Hematopoietic multipotent progenitor cell (in vitro differentiated cells): Measurements from ENCODE around the gene CSN2. TPM values are rescaled to one million over a fixed set of nuclear protein-coding genes. Genes with fewer than 3 reads are reported as not detected.
A peak's percentile ranks its signal among the peaks of the same experiment; 100 is the strongest.
"Not testable (repeated sequence)": the region's sequence is repeated elsewhere in the genome, so short reads cannot be mapped to it uniquely, and the experiment has no call there.

ENCODE experiments used
- DNase-seq, 3 donors: peaks; one replicate each; pipeline ENCODE4 v3.0.0-alpha.2; 2011 to 2015; ENCODE audit warnings: low read depth in 2 of 3, low spot score in 2 of 3
- total RNA-seq: library from RNA; depleted of rRNA; stranded (reverse); fragments of >200 nt; gene quantifications from one replicate; pipeline ENCODE4 v1.2.3, GENCODE V29; 2012

Gene CSN2, protein sequence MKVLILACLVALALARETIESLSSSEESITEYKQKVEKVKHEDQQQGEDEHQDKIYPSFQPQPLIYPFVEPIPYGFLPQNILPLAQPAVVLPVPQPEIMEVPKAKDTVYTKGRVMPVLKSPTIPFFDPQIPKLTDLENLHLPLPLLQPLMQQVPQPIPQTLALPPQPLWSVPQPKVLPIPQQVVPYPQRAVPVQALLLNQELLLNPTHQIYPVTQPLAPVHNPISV
- total RNA-seq: not detected

DNA sequence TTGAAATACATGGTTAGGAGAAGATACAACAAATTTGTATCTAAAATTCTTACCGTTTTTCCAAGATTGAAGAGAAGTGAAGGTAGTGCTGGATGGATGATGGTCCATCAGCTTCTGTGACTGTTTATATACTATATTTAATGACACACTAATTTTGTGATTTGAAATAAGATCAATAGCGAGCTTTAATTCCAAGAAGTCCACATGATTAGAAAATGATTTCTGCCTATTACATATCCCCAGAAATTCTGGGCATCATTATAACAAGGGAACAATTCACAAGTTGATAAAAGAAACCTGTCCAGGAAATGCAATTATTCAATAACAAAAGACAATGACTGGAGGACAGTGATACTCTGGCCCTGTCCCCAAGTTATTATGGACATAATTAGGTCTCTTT is at the start of gene CSN2:
TSS of gene CSN2 (minus strand) at position 101 of the 400 bp plus-strand sequence. CDS start 4,733 bp downstream, outside the sequence.
- no peak for DNase-seq

DNA sequence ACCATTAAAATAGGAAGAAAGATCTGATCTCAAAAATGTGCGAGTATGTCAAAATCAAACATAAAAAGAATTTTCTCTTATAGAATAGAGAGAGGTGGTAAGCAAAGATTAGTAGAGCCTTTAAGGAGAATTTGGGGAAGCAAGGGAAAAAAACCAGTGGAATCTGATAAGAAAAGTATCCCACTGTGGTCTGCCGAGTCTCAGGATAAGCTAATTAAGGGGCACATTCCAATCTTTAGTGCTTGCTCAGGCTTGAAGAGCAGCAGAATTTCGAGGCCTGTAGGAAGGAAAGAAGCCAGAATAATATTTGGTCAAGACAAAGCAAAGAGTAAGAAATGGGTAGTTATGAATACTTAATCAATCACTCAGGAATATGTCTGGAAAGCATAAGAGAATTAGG is 43.2 kb upstream of the CSN2 start:
- no peak for DNase-seq

DNA sequence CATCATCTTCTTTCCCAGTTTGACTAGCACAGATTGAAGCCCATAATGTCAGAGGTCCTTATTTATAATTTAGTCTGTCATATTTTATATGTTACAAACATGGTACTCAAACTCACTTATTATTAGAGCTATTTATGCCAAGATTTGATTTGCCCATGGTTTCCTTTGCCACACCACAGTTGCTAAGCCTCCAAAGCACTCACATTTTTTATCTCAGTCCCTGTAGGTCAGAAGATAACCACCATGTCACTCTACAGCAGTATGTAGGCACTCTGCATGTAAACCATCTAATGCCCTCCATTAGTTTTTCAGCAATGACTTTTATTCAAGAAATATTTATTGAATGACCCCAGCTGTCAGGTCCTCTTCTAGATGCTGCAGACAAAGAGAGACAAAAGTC is 37.0 kb upstream of the CSN2 start:
- DNase-seq: no peak

DNA sequence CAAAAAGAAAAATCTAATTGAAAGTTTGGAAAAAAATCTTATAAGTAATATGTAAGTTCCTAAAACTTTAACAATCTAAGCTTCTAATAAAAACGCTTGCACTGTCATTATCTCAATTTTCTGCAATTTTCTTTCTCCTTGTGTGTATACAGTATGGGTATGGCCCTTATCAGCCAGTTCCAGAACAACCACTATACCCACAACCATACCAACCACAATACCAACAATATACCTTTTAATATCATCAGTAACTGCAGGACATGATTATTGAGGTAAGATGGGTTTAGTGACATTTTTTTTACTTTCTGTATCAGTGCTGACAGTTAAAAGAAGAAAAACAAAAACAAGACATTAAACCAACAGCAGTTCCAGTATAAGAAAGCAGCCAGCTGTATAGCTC is 35.2 kb upstream of the CSN2 start:
- peak in 1 of 3 donors; percentile 10 for DNase-seq

DNA sequence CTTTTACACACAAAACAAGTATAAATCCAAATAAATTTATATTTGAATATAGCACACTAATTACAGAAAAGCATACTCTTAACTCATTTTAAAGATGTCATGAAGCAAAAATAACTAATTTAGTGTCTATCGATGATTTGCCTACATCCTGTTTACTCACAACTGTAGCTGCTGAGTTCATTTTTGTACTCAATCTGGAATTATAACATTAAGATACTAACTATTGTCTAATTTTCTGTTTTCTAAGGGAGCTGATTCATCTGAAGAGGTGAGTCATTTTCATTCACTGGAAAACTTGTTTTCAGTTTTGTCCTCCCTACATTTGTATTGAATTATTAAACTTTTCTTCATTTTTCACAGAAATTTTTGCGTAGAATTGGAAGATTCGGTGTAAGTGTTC is 33.9 kb upstream of the CSN2 start:
- no peak for DNase-seq

DNA sequence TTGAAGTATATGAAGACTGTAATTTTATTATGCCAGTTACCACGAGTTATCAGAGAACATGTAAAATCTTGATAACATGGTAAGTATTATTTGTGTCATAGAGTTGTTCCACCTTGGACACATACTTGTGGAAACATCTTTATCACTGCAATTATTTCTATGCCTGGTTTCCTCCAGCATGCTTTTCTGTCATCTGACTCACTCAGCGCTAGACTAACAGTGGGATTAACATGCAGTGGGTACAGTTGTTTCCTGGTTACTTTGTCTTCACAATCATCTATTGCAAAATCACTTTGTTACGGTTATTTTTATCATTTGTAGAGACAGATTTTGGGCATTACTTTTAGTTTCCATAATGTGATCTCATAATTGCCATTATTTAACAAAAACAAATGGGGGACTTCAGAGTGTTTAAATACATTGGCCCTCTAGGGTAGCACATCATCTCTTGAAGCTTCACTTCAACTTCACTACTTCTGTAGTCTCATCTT is 30.0 kb upstream of the CSN2 start, which contains the start of gene STATH:
TSS of gene STATH (plus strand) at position 441 of the 491 bp plus-strand sequence. CDS start 2,472 bp downstream, outside the sequence.
- DNase-seq: no peak

DNA sequence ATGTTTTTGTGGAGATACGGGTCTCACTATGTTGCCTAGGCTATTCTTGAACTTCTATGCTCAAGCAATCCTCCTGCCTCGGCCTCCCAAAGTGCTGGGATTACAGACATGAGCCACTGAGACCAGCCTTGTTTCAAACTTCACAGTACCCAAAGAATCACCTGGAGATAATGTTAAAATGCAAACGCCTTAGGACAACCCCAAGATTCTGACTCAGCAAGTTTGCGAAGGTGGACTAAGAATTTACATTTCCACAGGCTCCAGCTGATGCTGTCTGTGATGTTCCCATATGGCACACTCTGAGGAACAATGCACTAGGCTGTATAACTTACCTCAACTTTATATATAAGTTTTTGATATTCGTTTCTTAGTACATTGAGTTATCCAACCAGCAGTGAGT is 29.3 kb upstream of the CSN2 start:
- DNase-seq: no peak

DNA sequence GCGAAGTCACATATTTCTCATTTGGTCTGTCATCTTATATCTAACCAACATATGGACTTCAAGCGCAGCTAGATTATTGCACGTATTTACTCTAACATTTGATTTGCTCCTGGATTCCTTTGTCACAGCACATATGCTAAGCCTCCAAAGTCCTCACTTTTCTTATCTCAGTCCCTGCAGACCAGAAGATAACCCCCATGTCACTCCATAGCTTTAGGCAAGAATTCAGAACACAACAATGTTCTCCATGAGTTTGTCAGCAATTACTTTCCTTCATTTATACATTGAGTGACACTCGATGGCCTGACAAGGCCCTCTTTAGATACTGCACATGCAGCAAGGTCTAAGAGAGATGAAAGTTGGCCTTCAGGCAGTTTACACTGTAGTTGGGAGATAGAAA is 25.5 kb upstream of the CSN2 start:
- no peak for DNase-seq

DNA sequence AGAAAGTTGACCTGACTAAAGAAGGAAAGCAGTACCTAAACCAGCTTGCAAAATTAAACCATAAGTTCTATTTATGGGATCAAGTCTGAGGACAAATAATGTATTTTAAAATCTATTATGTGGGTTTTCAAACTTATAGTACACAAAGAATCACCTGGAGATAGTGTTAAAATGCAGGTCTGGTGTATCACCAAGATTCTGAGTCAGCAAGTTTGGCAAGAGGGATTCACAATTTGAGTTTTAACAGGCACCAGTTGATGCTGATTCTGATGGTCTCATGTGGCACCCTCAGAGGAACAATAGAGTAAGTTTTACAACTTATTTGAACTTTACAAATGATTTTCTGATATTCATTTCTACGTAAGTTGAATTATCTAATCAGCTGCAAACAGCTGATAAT is 21.1 kb upstream of the CSN2 start:
- DNase-seq: no peak

DNA sequence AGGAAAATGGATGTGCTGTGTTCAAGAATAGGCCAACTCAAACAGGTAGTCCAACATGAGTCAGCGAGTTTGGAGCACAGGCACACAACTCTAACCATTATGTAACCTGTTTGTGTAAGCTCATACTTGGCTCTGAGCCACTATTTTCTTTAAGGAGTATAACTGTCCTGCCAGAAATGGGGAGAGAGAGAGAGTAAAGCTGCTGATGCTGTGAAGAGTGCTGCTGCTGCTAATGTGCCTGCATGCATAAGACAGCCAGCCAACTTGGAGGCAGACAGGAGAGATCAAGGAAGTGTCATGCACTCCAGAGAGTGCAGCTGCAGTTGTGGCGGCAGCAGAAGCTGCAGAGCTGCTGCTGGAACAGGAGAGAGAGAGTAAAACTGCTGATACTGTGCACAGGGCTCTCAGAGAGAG is 18.5 kb upstream of the CSN2 start:
- DNase-seq: no peak

DNA sequence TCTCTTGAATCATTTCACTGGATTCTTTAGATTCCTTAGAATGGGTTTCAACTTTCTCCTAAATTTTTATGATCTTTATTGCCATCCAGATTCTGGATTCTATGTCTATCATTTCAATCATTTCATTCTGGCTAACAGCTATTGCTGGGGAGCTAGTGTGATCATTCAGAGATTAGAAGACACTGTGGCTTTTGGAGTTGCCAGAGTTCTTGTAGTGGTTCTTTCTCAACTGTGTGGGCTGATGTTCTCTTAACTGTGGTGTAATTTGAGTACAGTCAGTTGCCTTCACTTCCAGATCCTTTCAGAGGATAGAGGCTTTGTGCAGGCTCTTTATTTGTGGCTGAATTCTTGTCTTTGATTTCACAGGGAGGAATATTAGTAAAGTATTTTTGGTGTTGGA is 12.1 kb upstream of the CSN2 start:
- no peak for DNase-seq

DNA sequence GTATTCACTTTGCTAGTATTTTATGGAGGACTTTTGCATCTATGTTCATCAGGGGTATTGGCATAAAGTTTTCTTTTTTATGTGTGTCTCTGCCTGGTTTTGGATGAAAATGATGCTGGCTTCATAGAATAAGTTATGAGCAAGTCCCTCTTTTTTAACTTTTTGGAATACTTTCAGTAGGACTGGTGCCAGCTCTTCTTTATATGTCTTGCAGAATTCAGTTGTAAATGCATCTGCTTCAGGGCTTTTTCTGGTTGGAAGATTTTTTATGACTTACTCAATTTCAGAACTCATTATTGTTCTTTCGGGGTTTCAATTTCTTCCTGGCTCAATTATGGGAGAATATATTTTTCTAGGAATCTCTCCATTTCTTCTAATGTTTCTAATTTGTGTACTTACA is 9.1 kb upstream of the CSN2 start:
- no peak for DNase-seq

DNA sequence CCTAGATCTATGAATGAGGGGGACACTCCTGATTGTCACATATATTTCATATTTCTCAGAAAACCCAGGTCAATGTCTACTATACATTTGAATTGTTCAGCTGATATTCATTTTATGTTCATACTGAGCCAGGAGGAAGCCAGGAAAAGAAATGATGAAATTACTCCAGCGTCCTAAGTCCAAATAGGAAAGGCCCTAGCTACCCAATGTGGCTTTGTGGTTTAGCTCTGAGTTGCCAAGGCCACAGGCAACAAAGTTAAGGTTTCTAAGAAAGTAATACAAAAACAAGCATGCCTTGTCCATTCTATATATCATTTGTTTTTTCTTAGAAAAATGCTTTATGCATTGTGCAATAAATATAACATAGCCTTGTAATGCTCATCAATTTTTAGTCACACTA is 4.5 kb upstream of the CSN2 start:
- DNase-seq: no peak

DNA sequence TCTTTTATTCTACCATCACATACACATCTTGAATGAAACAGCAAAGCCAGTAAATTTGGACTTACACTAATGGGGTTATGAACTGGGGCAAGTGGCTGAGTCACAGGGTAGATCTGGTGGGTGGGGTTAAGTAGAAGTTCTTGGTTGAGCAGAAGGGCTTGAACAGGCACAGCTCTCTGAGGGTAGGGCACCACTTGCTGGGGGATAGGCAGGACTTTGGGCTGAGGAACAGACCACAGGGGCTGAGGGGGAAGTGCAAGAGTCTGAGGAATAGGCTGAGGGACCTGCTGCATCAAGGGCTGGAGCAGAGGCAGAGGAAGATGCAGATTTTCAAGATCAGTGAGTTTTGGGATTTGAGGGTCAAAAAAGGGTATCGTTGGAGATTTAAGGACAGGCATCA is 8.3 kb downstream of the CSN2 start:
- DNase-seq: no peak

DNA sequence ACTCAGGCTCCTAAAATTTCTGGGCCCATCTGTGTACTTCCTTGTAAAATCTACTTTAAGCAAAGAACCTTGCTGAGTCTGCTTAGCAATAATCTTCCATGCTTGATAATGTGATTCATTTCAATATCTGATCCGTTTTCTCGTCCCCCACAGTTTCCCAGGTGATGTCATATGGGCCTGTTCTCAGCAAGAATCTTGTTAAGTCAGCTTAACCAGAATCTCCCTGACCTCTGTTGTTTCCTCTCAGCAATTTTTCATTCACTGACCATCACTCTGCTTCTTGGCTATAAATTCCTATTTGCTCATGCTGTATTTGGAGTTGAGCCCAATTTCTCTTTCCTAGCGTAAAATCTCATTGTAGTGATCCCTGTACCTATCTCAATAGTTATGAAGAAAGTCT is 13.9 kb downstream of the CSN2 start:
- no peak for DNase-seq

DNA sequence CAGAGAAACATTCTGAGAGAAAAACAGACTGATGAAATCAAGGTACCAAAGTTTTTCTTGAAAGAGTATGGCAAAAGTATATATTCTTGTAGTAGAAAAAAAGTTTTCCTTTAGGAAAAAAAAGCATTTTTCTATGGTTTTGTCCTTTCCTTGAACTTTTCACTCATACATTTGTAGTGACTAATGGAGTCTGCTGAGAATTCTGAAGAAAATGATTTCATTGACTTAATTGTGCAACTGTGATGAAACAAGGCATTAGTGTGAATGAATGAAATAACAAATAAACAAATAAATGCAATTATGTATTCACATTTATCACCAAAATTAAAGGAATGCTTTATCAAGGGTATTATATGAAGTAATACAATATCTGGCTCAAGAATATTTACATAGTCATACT is 29.0 kb downstream of the CSN2 start:
- no peak for DNase-seq

DNA sequence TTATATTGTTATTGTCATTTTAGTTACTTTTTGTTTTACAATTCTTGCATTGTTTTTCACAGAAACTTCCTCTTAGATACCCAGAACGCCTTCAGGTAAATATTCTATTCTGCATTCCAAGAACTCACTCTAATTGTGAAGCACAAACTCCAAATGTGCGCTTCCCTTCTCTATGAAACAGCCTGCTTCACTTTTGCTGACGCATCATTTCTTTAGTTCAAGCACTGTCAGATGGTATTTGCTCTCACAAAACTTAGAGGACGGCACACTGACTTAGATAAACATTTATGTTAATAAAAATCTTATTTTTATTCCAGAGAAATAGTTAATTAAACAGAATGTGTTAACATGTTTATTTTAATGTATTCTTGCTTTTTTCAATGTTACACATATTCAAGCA is 31.4 kb downstream of the CSN2 start:
- no peak for DNase-seq

DNA sequence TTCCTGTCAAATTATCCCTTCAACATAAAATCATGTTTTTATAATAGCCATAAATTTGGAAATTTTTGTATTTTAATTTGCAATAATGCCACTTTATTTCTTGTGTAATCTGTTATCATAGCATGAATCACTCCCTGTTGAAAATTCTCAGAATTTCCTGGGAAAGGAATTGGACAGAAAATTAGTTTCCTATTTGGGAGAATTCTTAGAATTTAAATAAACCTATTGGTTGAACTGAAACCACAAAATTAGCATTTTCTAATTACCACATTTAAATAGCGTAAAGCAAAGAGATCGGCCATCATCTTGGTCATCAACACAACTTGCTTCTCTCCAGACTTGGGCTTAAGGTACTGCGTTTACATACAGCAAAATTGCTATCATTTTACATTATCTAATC is 34.8 kb downstream of the CSN2 start, which contains the start of gene CSN1S1:
TSS of gene CSN1S1 (plus strand) at position 301 of the 400 bp plus-strand sequence. CDS start 1,488 bp downstream, outside the sequence.
- no peak for DNase-seq

DNA sequence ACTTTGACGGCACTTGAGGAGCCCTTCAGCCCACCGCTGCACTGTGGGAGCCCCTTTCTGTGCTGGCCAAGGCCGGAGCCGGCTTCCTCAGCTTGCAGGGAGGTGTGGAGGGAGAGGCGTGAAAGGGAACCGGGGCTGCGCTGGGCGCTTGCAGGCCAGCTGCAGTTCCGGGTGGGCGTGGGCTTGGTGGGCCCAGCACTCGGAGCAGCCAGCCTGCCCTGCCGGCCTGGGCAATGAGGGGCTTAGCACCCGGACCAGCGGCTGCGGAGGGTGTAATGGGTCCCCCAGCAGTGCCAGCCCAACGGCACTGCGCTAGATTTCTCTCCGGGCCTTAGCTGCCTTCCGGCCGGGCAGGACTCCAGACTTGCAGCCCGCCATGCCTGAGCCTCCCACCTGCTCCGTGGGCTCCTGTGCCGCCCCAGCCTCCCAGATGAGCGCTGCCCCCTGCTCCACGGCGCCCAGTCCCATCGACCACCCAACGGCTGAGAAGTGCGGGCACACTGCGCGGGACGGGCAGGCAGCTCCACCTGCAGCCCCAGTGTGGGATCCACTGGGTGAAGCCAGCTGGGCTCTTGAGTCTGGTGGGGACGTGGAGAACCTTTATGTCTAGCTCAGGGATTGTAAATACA is 41.6 kb downstream of the CSN2 start:
- not testable (repeated sequence) for DNase-seq

DNA sequence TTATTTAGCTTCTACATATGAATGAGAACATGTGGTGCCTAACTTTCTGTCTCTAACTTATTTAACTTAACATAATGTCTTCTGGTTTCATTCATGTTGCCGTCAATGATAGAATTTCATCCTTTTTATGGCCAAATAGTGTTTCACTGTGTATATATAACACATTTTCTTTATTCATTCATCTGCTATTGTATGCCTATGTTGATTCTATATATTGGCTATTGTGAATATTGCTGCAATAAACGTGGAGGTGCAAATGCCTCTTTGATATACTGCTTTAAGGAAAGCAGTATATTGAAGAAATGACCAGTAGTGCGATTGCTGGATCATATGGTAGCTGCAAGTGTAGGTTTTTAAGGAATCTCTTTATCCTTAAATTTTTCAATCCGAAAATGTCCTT is 44.7 kb downstream of the CSN2 start:
- no peak for DNase-seq

DNA sequence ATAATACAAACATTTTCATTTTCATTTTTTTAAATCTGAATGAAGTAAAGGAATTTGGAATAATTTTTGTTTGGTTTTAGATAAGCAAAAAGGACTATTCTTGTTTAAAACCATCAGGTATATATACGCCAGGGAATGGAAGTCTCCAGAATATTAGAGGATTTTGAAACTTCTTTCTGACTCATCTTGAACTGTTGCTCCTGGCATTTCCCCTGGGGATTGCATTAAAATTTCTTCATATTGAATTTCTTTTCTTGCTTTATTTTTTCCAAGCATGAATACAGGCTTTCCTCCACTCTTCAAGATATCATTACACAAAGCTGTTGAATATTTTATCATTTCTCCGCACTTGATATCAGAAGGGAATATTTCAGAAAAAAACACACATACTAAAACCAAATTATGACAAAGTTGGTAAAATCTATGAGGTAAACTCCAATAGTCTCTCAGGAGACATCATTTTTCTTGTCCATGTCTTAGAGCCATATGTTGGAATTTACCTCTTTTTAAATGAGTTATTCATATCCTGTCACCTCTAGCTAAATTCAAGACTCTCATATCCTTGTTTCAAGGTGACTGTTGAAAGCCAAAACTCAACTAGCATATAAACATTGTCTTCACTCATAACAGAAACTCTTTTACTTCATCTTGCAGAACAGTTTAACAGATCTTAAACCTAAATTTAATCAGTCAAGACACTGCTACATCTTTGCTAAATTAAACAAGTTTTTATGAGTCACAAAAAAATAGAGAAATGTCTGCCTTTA is 55.3 kb downstream of the CSN2 start:
- no peak for DNase-seq

DNA sequence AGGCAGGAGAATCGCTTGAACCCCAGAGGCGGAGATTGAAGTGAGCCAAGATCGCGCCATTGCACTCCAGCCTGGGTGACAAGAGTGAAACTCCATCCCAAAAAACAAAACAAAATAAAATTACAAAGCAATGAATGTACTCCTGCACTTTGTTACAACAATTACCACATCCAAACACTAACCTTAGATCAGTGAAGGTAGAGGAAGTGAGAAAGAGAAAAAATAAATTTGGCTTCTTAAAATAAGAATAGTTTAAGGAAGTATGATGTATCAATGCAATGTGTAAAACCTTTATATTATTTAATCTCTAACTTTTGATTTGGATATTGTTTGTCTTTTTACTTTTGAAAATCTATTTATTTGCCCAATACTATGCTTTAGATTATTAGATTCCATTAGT is 56.3 kb downstream of the CSN2 start:
- DNase-seq: no peak
